CD4-positive, CD25-positive, alpha-beta regulatory T cell (primary cell): ENCODE results near the gene PDK4. TPM values are rescaled to one million over a fixed set of nuclear protein-coding genes. Genes with fewer than 3 reads are reported as not detected.
"Not testable (repeated sequence)": the region's sequence is repeated elsewhere in the genome, so short reads cannot be mapped to it uniquely, and the experiment has no call there.

Experiments used
- ATAC-seq, 2 donors: fragments of 150-1000 bp; cut with Tn5 transposase; one replicate each; pipeline ENCODE4 v1.10.0; 2021; ENCODE audit warnings: low read depth in 2 of 2, moderate number of reproducible peaks in 2 of 2, moderate library complexity in 1 of 2
- DNase-seq, 3 donors: peaks; one replicate each; pipeline versions ENCODE4 v3.0.0 to v3.0.0-alpha.2; 2012 to 2022; ENCODE audit warnings: mixed read lengths in 1 of 3
- H3K27ac ChIP-seq: one replicate; pipeline ENCODE4 v1.7.0; 2013; ENCODE audit warnings: mild to moderate bottlenecking, low read length; ENCODE audit not compliant: insufficient read depth, poor library complexity, severe bottlenecking
- H3K27me3 ChIP-seq: one replicate; pipeline ENCODE4 v1.7.0; 2013; ENCODE audit warnings: low read length; ENCODE audit not compliant: control insufficient read depth, insufficient read depth
- H3K36me3 ChIP-seq: one replicate; pipeline ENCODE4 v1.7.0; 2013; ENCODE audit warnings: mild to moderate bottlenecking, low read length, moderate library complexity; ENCODE audit not compliant: control insufficient read depth, insufficient read depth
- H3K4me1 ChIP-seq: 2 replicates; pipeline ENCODE4 v1.7.0; 2013; ENCODE audit warnings: mild to moderate bottlenecking, low read length; ENCODE audit not compliant: insufficient read depth, control insufficient read depth, poor library complexity, severe bottlenecking
- H3K4me3 ChIP-seq: one replicate; pipeline ENCODE4 v1.7.0; 2013; ENCODE audit warnings: low read depth, mild to moderate bottlenecking, low read length, moderate library complexity
- H3K9me3 ChIP-seq, 2 experiments: 1 replicate in 1 of 2; 2 replicates in 1 of 2; pipeline ENCODE4 v1.7.0; 2013; ENCODE audit warnings: low read length in 2 of 2, mild to moderate bottlenecking in 1 of 2, moderate library complexity in 1 of 2; ENCODE audit not compliant: control insufficient read depth in 2 of 2
- H3K27ac Mint-ChIP-seq, 3 donors: one replicate each; pipeline ENCODE4 v1.8.0; 2020 to 2022; ENCODE audit warnings: mild to moderate bottlenecking in 3 of 3, mixed read lengths in 3 of 3, moderate library complexity in 2 of 3
- H3K27me3 Mint-ChIP-seq: one replicate; pipeline ENCODE4 v1.8.0; 2022; ENCODE audit warnings: mild to moderate bottlenecking, mixed read lengths
- H3K36me3 Mint-ChIP-seq: one replicate; pipeline ENCODE4 v1.8.0; 2020; ENCODE audit warnings: mixed read lengths
- H3K4me1 Mint-ChIP-seq, 4 donors: one replicate each; pipeline ENCODE4 v1.8.0; 2020 to 2022; ENCODE audit warnings: mixed read lengths in 4 of 4, mild to moderate bottlenecking in 1 of 4
- H3K4me3 Mint-ChIP-seq, 4 donors: one replicate each; pipeline ENCODE4 v1.8.0; 2020 to 2022; ENCODE audit warnings: mild to moderate bottlenecking in 4 of 4, mixed read lengths in 4 of 4, moderate library complexity in 3 of 4
- H3K9me3 Mint-ChIP-seq, 7 donors: one replicate each; pipeline ENCODE4 v1.8.0; 2020 to 2022; ENCODE audit warnings: mixed read lengths in 7 of 7, mild to moderate bottlenecking in 3 of 7, moderate library complexity in 2 of 7
- polyA plus RNA-seq, 4 donors: library from polyadenylated mRNA; unstranded; fragments of 300-500 nt; fragmentation: Illumina TruSeq; gene quantifications; one replicate each; pipeline ENCODE4 v1.2.3, GENCODE V29; 2021
- total RNA-seq: library from RNA; stranded (reverse); gene quantifications from one replicate; pipeline ENCODE4 v1.2.3, GENCODE V29; 2022

PDK4 gene
- total and polyA plus RNA-seq, 5 donors from 2014 or later = not detected

DNA sequence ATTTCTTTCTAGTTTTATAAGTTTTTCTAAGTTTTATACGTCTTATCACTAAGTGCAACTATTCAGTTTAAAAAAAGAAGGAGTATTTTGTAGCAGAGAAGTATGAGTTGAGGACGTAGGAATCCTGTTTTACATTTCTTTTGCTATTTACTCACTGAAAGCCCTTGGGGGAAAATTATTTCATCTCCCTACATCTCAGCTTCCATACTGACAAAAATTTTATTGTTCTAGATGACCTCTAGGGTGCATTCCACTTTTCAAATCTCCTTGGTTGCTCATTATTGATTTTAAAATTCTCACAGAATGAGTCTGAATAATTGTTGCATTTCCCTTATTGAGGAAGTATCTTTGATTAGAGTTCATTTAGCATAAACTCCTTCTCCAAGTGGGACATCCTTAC is 14.9 kb upstream of the PDK4 start:
- H3K9me3 Mint-ChIP-seq = peaks cover 0 to 14% (median 7%) of the 10 kb centered on the region in 7 donors
- Histone ChIP-seq H3K9me3 (no peaks in the 10 kb centered on the region), H3K4me1 (no peaks in the 10 kb centered on the region), H3K36me3 (no peaks in the 10 kb centered on the region), H3K27ac (no peak overlapping the region), H3K27me3 (no peaks in the 10 kb centered on the region), H3K4me3 (no peak overlapping the region)
- ATAC-seq = no peak
- no peak overlapping the region for H3K4me3 Mint-ChIP-seq
- no peaks in the 10 kb centered on the region for H3K4me1 Mint-ChIP-seq
- H3K36me3 Mint-ChIP-seq = no peaks in the 10 kb centered on the region
- no peak for DNase-seq
- H3K27ac Mint-ChIP-seq = no peak overlapping the region
- no peaks in the 10 kb centered on the region for H3K27me3 Mint-ChIP-seq

GRCh38 chr7:95609277-95609971 is 13.1 kb upstream of the PDK4 start:
- Mint-ChIP-seq H3K9me3 (peaks cover 0 to 11% (median 4%) of the 10 kb centered on the region in 7 donors), H3K36me3 (no peaks in the 10 kb centered on the region), H3K4me1 (no peaks in the 10 kb centered on the region), H3K27me3 (no peaks in the 10 kb centered on the region), H3K27ac (no peak overlapping the region), H3K4me3 (no peak overlapping the region)
- H3K9me3 ChIP-seq = no peaks in the 10 kb centered on the region
- no peak overlapping the region for H3K27ac ChIP-seq
- ATAC-seq = no peak
- H3K36me3 ChIP-seq = no peaks in the 10 kb centered on the region
- H3K27me3 ChIP-seq = no peaks in the 10 kb centered on the region
- DNase-seq = no peak
- H3K4me3 ChIP-seq = no peak overlapping the region
- H3K4me1 ChIP-seq = no peaks in the 10 kb centered on the region

GRCh38 chr7:95608359-95609173 is 12.2 kb upstream of the PDK4 start:
- ATAC-seq (peak; percentile 70 to 75), DNase-seq (peak in 1 of 3 donors; percentile 23)
- Mint-ChIP-seq H3K27me3 (no peaks in the 10 kb centered on the region), H3K9me3 (peaks cover 0 to 11% (median 3%) of the 10 kb centered on the region in 7 donors), H3K4me1 (no peaks in the 10 kb centered on the region), H3K27ac (peak overlapping the region in 1 of 3 donors; percentile 77), H3K4me3 (no peak overlapping the region), H3K36me3 (no peaks in the 10 kb centered on the region)
- Histone ChIP-seq H3K36me3 (no peaks in the 10 kb centered on the region), H3K9me3 (no peaks in the 10 kb centered on the region), H3K4me1 (no peaks in the 10 kb centered on the region), H3K27ac (no peak overlapping the region), H3K27me3 (no peaks in the 10 kb centered on the region), H3K4me3 (no peak overlapping the region)

- H3K27ac ChIP-seq = no peak overlapping the region
- Mint-ChIP-seq H3K27ac (no peak overlapping the region), H3K9me3 (peaks cover 0 to 14% (median 3%) of the 10 kb centered on the region in 7 donors)
Measured at GRCh38 chr7:95607561-95607960, 11.2 kb upstream of the PDK4 start.

GRCh38 chr7:95605275-95605674 is 9.0 kb upstream of the PDK4 start:
- no peak overlapping the region for H3K4me3 Mint-ChIP-seq
- no peaks in the 10 kb centered on the region for H3K4me1 Mint-ChIP-seq
- no peaks in the 10 kb centered on the region for H3K36me3 Mint-ChIP-seq
- Histone ChIP-seq H3K27ac (no peak overlapping the region), H3K27me3 (no peaks in the 10 kb centered on the region), H3K36me3 (no peaks in the 10 kb centered on the region), H3K4me1 (no peaks in the 10 kb centered on the region), H3K4me3 (no peak overlapping the region), H3K9me3 (no peaks in the 10 kb centered on the region)
- ATAC-seq (no peak), DNase-seq (no peak)
- H3K9me3 Mint-ChIP-seq = peaks cover 0 to 14% (median 5%) of the 10 kb centered on the region in 7 donors
- H3K27ac Mint-ChIP-seq = no peak overlapping the region
- H3K27me3 Mint-ChIP-seq = no peaks in the 10 kb centered on the region

More at GRCh38 chr7:95607561-95607960, 11.2 kb upstream of the PDK4 start:
- Histone ChIP-seq H3K36me3 (no peaks in the 10 kb centered on the region), H3K9me3 (no peaks in the 10 kb centered on the region), H3K4me3 (no peak overlapping the region), H3K4me1 (no peaks in the 10 kb centered on the region), H3K27me3 (no peaks in the 10 kb centered on the region)
- no peak for ATAC-seq
- DNase-seq = no peak
- Mint-ChIP-seq H3K4me1 (no peaks in the 10 kb centered on the region), H3K4me3 (no peak overlapping the region), H3K27me3 (no peaks in the 10 kb centered on the region), H3K36me3 (no peaks in the 10 kb centered on the region)

DNA sequence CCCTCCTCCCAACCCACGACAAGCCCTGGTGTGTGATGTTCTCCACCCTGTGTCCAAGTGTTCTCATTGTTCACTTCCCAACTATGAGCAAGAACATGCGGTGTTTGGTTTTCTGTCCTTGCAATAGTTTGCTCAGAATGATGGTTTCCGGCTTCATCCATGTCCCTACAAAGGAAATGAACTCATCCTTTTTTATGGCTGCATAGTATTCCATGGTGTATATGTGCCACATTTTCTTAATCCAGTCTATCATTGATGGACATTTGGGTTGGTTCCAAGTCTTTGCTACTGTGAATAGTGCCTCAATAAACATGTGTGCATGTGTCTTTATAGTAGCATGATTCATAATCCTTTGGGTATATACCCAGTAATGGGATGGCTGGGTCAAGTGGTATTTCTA is 8.5 kb upstream of the PDK4 start:
- DNase-seq, H3K36me3 ChIP-seq, H3K27me3 Mint-ChIP-seq, H3K27ac ChIP-seq, H3K27me3 ChIP-seq, H3K36me3 Mint-ChIP-seq, H3K27ac Mint-ChIP-seq, ATAC-seq, H3K4me3 Mint-ChIP-seq, H3K9me3 ChIP-seq, H3K4me3 ChIP-seq, H3K4me1 Mint-ChIP-seq, H3K4me1 ChIP-seq: not testable (repeated sequence)
- H3K9me3 Mint-ChIP-seq = peaks cover 0 to 14% (median 5%) of the 10 kb centered on the region in 7 donors

DNA sequence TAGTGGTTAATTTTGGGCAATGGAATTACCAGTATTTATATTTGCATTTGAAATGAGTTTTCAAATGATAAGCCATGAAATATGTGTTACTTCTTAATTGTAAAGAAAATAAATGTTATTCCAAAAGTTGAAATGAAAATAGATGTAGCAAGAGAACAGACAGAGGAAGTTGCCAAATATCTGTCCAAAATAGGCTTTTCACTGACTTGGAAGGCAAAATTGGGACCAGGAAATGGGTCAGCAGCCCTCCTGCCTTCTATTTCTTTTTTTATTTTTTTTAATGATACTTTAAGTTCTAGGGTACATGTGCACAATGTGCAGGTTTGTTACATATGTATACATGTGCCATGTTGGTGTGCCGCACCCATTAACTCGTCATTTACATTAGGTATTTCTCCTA is 8.1 kb upstream of the PDK4 start:
- not testable (repeated sequence) for H3K4me3 ChIP-seq, H3K4me1 ChIP-seq, H3K27me3 Mint-ChIP-seq, H3K36me3 Mint-ChIP-seq, H3K27me3 ChIP-seq, DNase-seq, H3K27ac ChIP-seq, H3K4me3 Mint-ChIP-seq, H3K4me1 Mint-ChIP-seq, H3K9me3 ChIP-seq, H3K27ac Mint-ChIP-seq, ATAC-seq, H3K36me3 ChIP-seq
- peaks cover 0 to 14% (median 5%) of the 10 kb centered on the region in 7 donors for H3K9me3 Mint-ChIP-seq
